GM13976 (cell line): ENCODE measurements around the gene STX1B.

Experiments
- DNase-seq: peaks from one replicate; pipeline ENCODE4 v3.0.0; 2012; ENCODE audit warnings: low spot score
- in situ Hi-C: fragments of 300-500 bp; cut with MboI; formaldehyde crosslinking; loops from one replicate; pipeline ENCODE4 v1.12.0; 2022; ENCODE audit warnings: low sequenced_read_pairs, mixed read lengths, inconsistent platforms; ENCODE audit not compliant: unreplicated experiment
- TF ChIP-seq, protein P1 (sequence below): IDR thresholded peaks from 2 replicates; pipeline ENCODE4 v1.5.1; 2012; ENCODE audit warnings: borderline replicate concordance, mild to moderate bottlenecking; ENCODE audit not compliant: insufficient read depth; ENCODE audit errors: extremely low read depth, missing control alignments, control extremely low read depth

STX1B gene

DNA sequence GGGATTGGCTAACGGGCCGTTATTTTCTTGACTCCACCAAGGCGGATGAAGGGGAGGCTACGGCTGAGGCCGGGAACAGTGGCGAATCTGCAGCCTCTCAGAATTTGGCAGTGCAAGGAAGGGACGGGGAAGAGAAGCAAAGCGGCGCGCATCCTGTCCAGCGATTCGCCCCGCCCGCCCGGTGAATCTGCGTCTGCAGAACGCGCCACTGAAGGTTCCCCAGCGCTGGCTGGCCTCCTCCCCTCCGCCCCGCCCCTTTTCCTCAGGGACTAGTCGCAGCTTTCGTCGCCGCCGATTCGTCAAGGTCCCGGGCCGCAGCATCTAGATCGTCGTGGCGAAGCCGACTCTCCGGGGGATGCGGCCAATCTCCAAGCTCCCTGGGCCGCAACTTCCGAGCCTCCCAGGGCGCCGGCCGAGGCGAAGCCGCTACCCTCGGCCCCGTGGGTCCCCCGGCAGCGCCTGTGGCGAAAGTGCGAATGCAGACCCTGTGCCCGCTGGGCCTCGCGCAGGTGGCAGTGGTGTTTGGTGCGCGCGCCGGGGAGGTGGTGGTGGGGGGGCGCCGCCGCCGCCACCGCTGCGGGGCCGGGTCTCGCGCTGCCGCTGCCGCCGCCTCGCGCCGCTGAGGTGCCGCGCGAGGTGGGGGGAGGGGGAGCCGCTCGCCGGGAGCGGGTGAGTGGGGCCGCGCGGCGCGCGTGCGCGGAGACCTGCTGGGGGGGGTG, 52.8 kb downstream of the STX1B start, which contains the start of gene SETD1A:
Gene SETD1A, plus strand, starts transcription at position 299 of the 719 bp plus-strand sequence. CDS start 978 bp downstream, outside the sequence.
- in situ Hi-C loops: loop anchor here (25.0 kb wide), 1 partner anchor 905 kb away; the partner anchor contains the start of gene ZNF267
- DNase-seq: peak; percentile 98
- TF ChIP-seq, protein P1, sequence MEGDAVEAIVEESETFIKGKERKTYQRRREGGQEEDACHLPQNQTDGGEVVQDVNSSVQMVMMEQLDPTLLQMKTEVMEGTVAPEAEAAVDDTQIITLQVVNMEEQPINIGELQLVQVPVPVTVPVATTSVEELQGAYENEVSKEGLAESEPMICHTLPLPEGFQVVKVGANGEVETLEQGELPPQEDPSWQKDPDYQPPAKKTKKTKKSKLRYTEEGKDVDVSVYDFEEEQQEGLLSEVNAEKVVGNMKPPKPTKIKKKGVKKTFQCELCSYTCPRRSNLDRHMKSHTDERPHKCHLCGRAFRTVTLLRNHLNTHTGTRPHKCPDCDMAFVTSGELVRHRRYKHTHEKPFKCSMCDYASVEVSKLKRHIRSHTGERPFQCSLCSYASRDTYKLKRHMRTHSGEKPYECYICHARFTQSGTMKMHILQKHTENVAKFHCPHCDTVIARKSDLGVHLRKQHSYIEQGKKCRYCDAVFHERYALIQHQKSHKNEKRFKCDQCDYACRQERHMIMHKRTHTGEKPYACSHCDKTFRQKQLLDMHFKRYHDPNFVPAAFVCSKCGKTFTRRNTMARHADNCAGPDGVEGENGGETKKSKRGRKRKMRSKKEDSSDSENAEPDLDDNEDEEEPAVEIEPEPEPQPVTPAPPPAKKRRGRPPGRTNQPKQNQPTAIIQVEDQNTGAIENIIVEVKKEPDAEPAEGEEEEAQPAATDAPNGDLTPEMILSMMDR: no peak

DNA sequence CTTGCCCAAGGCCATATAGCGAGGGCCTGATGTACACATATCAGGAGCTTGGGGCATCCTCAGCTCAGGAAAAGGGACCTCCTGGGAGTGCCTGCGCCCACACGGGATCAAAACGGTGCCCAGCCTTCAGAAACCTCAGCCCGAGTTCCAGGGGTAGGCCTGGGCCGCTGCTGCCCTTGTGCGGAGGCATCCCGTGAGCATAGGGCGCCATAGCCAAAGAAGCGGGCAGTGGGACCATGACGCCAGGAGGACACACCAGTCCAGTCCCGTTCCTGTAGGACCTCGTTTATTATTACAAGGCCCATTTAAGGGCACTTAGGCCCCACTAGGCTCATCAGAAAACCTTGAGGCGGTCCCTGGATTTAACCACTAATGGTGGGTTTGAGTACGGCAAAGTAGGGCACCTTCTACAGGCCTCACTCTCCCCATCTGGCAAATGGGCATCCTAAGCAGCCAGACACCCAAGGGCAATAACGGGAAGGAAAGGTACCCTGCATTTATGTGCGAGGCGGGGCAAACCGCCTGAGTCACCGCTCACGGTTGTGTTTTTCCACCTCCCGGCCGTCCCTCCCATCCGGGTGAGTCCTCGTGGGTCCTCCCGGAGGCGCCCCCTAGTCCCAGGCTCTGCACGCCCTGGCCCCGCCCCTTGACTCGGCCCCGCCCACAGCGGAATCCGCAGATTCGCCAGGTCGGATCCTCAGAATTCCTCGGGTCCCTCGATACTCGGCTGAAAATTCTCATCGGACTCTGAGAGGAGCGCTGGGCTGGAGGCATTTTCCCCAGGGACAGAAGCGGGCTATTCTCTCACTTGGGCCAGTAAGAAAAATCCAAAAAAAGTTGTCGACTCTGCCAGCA, 53.6 kb downstream of the STX1B start:
- DNase-seq: peak; percentile 91
- in situ Hi-C loops: loop anchor here (25.0 kb wide), 1 partner anchor 905 kb away; the partner anchor contains the start of gene ZNF267
- TF ChIP-seq, protein P1: peak; percentile 43

DNA sequence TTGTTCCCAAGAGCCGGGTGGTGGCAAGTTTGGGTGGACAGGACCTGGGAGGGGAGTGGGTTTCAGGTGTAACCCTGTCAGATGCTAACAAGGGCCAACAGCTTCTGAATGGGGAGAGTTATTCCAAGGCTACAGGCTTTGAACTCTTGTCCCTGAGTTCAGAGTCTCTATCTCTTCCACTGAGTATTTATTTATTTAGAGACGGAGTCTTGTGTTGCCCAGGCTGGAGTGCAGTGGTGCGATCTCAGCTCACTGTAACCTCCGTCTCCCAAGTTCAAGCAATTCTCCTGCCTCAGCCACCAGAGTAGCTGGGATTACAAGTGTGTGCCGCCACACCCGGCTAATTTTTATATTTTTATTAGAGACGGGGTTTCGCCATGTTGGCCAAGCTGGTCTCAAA, 55.4 kb downstream of the STX1B start:
- no peak for DNase-seq
- in situ Hi-C loops: loop anchor here (25.0 kb wide), 1 partner anchor 907 kb away; the partner anchor contains the start of gene ZNF267
- TF ChIP-seq, protein P1: no peak

DNA sequence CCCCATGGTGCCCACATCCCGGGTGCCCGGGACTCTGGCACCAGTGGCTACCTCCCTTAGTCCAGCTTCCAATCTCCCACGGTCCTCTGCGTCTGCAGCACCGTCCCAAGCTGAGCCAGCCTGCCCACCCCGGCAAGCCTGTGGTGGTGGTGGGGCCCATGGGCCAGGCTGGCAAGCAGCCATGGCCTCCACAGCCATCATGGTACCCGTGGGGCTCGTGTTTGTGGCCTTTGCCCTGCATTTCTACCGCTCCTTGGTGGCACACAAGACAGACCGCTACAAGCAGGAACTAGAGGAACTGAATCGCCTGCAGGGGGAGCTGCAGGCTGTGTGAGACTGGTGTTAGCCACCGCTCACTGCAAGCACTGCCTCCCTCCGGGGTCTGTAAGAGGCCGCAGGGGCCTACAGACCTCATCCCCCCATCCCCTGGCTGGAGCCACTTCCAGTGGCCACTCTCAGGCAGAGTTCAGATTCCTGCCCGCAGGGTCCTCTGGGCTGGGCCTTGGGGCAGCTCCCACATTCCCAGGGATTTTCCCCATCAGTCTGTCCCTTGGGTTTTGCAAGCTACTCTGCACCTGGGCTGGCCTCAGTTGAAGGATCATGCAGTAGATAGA, 56.8 kb downstream of the STX1B start:
- DNase-seq: peak; percentile 64
- in situ Hi-C loops: loop anchor here (25.0 kb wide), 1 partner anchor 909 kb away; the partner anchor contains the start of gene ZNF267
- TF ChIP-seq, protein P1: peak; percentile 56

DNA sequence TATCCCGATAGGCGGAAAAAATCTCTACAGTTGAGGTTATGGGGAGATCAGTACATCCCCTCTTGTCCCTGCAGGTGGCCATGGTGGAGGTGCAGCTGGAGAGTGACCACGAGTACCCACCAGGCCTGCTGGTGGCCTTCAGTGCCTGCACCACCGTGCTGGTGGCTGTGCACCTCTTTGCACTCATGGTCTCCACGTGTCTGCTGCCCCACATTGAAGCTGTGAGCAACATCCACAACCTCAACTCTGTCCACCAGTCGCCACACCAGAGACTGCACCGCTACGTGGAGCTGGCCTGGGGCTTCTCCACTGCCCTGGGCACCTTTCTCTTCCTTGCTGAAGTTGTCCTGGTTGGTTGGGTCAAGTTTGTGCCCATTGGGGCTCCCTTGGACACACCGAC, 57.3 kb downstream of the STX1B start:
- TF ChIP-seq, protein P1: no peak
- DNase-seq: no peak
- in situ Hi-C loops: loop anchor here (25.0 kb wide), 1 partner anchor 909 kb away; the partner anchor contains the start of gene ZNF267

DNA sequence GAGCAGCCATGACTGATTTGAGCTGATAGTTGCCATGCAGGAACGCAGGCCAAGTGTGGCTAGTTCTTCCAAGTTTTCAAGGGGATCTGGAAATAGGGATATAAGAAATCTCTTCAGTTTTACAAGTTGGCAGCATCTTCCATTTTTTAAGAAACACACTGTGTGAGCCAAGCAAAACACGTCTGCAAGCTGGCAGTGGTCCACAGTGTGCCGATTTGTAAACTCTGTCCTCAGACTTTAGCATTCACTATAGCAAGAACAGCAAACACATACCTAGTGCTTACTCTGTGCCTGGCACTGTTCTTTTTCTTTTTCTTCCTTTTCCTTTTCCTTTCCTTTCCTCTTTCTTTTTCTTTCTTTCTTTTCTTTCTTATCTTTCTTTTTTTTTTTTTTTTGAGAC, 58.7 kb downstream of the STX1B start:
- TF ChIP-seq, protein P1: no peak
- in situ Hi-C loops: loop anchor here (25.0 kb wide), 1 partner anchor 911 kb away; the partner anchor contains the start of gene ZNF267
- DNase-seq: no peak
